Ovary (tissue), 9 donors: Measurements from ENCODE around the gene TBL1X. TPM values are rescaled to one million over a fixed set of nuclear protein-coding genes. Genes with fewer than 3 reads are reported as not detected.

Experiments used
- DNase-seq, 5 donors: peaks; one replicate each; pipeline ENCODE4 v3.0.0-alpha.2; 2019 to 2020
- H3K27ac ChIP-seq, 2 donors: fragments of 200-600 bp; one replicate each; pipeline versions ENCODE4 v1.5.1 to v1.8.0; 2019 to 2022
- H3K27me3 ChIP-seq: fragments of 200-600 bp; one replicate; pipeline ENCODE4 v1.8.0; 2022
- H3K36me3 ChIP-seq: fragments of 200-600 bp; sonication (generic); one replicate; pipeline ENCODE4 v1.5.1; 2019
- H3K4me1 ChIP-seq: one replicate; pipeline ENCODE4 v1.8.1; 2013; ENCODE audit warnings: mild to moderate bottlenecking, moderate library complexity; ENCODE audit not compliant: insufficient read depth
- H3K4me3 ChIP-seq: fragments of 200-600 bp; sonication (generic); one replicate; pipeline ENCODE4 v1.5.1; 2017
- H3K9me3 ChIP-seq, 2 donors: fragments of 200-600 bp in 1 of 2; sonication (generic) in 1 of 2; one replicate each; pipeline versions ENCODE4 v1.5.1 to v1.8.1; 2013 to 2019; ENCODE audit warnings: mild to moderate bottlenecking in 1 of 2, moderate library complexity in 1 of 2
- EP300 ChIP-seq: sonication (generic); formaldehyde crosslinking; IDR thresholded peaks from one replicate; pipeline ENCODE4 v1.6.1; 2017; ENCODE audit warnings: antibody characterized with exemption
- POLR2A ChIP-seq: fragments of 450-650 bp; IDR thresholded peaks from one replicate; pipeline ENCODE4 v1.6.1; 2017; ENCODE audit warnings: antibody characterized with exemption, mild to moderate bottlenecking, moderate library complexity
- WGBS, 3 donors: extraction: QIAGEN DNeasy Blood & Tissue Kit in 1 of 3; methylation state at CpG; one replicate each; pipeline versions ENCODE4 v1.1.5 to v1.1.7; 2013 to 2017; 5-methylcytosine and 5-hydroxymethylcytosine counted together
- intact Hi-C, 4 donors: fragments of 100-400 bp; cut with DNase I; formaldehyde crosslinking; loops; one replicate each; pipeline versions ENCODE4 v1.11.0 to v1.15.1; 2022 to 2023
- polyA plus RNA-seq, 2 donors: library from polyadenylated mRNA; stranded (reverse); fragments of 200-250 nt in 1 of 2; fragments of 350-450 nt in 1 of 2; fragmentation: Illumina TruSeq in 1 of 2; extraction: RNeasy Lipid Tissue Mini Kit (QIAGEN cat#74804) in 1 of 2; gene quantifications; one replicate each; pipeline ENCODE4 v1.2.3, GENCODE V29; 2013 to 2014
- total RNA-seq, 7 donors: library from RNA; depleted of rRNA in 2 of 7; stranded (reverse); fragments of >200 nt in 2 of 7; fragmentation: NEBNext Ultra II Directional in 3 of 7; extraction: Animal tissue kit (Norgen Biotek cat#: 25700) in 3 of 7; gene quantifications; one replicate each; pipeline versions ENCODE4 v1.1.0 to v1.2.4, GENCODE V29; 2016 to 2023
- TF ChIP-seq, protein P1 (sequence below), 3 donors: fragments of 450-650 bp in 2 of 3; fragments of 200-600 bp in 1 of 3; IDR thresholded peaks; one replicate each; pipeline versions ENCODE4 v1.5.1 to v1.8.0; 2016 to 2022; ENCODE audit warnings: antibody characterized with exemption in 3 of 3, mild to moderate bottlenecking in 1 of 3
- donor health status: DM: no; HTN: no; CAD: no; lungs with moderate emphysema.
- donor health status: DM: no; HTN: no; CAD: no.
- donor health status: Bipolar disorder and iron deficiency.
- donor health status: DM: yes; HTN: yes; CAD: no.
- donor health status: DM: no; HTN: no; CAD: no.
- donor health status: DM: yes; HTN: yes; CAD: no.

The TBL1X gene
- total and polyA plus RNA-seq, 9 donors = 11.3 to 50.5 (median 32.0) TPM

DNA sequence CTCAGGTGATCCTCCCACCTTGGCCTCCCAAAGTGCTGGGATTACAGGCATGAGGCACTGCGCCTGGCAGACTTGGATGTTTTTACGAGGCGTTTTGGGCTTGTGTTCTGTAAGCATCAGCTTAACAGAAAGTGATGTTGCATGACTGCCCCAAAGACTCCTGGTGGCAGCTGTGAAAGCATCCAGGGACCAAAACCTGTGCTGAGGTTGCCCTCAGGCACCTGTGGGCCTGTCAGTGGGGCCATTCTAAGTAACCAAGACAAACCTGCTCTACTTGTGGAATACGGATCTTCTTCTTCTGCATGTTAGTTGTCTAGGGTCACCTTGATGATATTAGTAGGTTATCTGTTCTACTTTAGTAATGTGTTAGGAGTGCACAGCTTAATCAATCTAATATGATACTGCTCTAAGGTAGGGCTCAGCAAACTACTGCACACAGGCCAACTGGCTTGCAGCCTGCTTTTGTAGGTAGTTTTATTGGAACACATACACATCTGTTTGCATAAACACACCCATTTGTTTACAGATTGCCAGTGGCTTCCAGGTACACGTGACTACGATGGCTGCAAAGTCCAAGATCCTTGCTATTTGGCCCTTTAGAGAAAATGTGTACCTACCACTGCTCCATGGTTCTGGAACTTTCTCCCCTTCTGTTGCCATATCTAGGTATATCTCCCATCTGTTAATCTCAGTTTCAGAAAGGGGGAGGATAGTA, 164.1 kb downstream of the TBL1X start:
- intact Hi-C loops = no loop called here
- Histone ChIP-seq H3K36me3 (no peaks in the 10 kb centered on the region), H3K4me1 (no peaks in the 10 kb centered on the region), H3K9me3 (no peaks in the 10 kb centered on the region), H3K27me3 (no peaks in the 10 kb centered on the region), H3K27ac (no peak overlapping the region), H3K4me3 (no peak overlapping the region)
- TF ChIP-seq, protein P1, sequence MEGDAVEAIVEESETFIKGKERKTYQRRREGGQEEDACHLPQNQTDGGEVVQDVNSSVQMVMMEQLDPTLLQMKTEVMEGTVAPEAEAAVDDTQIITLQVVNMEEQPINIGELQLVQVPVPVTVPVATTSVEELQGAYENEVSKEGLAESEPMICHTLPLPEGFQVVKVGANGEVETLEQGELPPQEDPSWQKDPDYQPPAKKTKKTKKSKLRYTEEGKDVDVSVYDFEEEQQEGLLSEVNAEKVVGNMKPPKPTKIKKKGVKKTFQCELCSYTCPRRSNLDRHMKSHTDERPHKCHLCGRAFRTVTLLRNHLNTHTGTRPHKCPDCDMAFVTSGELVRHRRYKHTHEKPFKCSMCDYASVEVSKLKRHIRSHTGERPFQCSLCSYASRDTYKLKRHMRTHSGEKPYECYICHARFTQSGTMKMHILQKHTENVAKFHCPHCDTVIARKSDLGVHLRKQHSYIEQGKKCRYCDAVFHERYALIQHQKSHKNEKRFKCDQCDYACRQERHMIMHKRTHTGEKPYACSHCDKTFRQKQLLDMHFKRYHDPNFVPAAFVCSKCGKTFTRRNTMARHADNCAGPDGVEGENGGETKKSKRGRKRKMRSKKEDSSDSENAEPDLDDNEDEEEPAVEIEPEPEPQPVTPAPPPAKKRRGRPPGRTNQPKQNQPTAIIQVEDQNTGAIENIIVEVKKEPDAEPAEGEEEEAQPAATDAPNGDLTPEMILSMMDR (IDR thresholded peaks at IDR 0.05) = no peak
- TF ChIP-seq POLR2A (no peak), EP300 (no peak)
- 83 to 90% (median 89%) methylated on average over 6 of the region's 6 CpGs for WGBS, 3 donors
- DNase-seq = no peak

DNA sequence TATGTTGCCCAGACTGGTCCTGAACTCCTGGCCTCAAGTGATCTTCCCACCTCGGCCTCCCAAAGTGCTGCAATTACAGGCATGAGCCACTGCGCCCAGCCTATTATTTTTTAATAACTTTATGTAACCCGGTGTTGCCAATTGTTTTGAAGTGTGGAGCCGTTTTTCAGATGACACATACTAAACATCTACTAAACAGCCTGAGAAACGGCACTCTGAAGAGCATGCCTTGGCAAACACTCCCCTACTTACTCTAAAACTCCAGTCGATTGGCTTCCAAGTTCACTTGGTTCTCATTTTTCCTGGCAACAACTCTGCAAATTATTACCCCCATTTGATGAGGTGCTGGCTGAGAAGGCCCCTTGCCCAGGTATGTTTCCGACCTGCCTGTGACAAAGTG, 169.7 kb downstream of the TBL1X start:
- no peak for TF ChIP-seq EP300
- TF ChIP-seq, protein P1 (IDR thresholded peaks at IDR 0.05) = no peak
- TF ChIP-seq POLR2A = no peak
- intact Hi-C loops = no loop called here
- 68 to 76% (median 76%) methylated on average over 7 of the region's 7 CpGs for WGBS, 3 donors
- Histone ChIP-seq H3K4me1 (no peaks in the 10 kb centered on the region), H3K27me3 (no peaks in the 10 kb centered on the region), H3K4me3 (no peak overlapping the region), H3K9me3 (peaks cover 0 to 3% of the 10 kb centered on the region in 2 donors), H3K27ac (no peak overlapping the region), H3K36me3 (no peaks in the 10 kb centered on the region)
- no peak for DNase-seq

DNA sequence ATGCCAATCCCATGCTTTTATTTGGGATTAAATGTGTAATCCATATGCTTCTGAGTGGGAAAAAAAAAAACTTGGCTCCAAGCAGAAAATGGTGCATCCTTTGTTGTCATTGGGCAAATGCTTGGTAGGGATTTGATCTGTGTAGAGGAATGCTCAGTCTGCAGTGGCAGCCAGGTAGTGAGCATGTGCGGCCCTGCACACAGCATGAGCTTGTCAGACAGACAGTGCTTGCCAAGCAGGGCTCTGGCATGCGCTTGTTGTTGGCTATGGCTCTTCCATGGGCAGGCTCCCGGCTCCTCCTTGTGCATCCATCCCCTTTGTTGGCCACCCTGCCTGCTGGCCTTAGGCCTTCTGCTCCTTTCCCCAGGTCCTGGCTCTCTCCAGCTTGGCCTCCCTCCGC, 170.5 kb downstream of the TBL1X start:
- H3K27me3 ChIP-seq = no peaks in the 10 kb centered on the region
- no peak overlapping the region for H3K4me3 ChIP-seq
- DNase-seq = no peak
- H3K9me3 ChIP-seq = peaks cover 0 to 3% of the 10 kb centered on the region in 2 donors
- H3K36me3 ChIP-seq = no peaks in the 10 kb centered on the region
- WGBS, 3 donors = 85 to 88% (median 88%) methylated on average over 4 of the region's 4 CpGs
- H3K27ac ChIP-seq = no peak overlapping the region
- intact Hi-C loops = no loop called here
- H3K4me1 ChIP-seq = no peaks in the 10 kb centered on the region
- TF ChIP-seq POLR2A (no peak), EP300 (no peak)
- TF ChIP-seq, protein P1 (IDR thresholded peaks at IDR 0.05) = no peak

DNA sequence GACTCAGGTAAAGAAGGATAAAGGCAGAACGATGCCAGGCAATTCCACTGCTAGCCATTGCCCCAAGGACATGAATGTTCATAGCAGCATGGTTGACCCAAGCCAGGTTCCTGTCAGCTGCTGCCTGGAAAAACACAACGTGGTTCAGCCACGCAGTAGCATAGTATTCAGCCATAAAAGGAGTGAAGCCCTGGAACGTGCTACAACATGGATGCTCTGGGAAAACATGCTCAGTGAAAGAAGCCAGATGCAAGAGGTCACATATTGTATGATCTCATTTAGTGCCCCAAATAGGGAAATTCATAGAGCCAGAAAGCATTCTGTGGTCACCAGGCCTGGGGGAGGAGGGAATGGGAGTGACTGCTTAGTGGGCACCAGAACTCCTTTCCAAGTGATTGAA, 170.9 kb downstream of the TBL1X start:
- TF ChIP-seq, protein P1 (IDR thresholded peaks at IDR 0.05) = no peak
- TF ChIP-seq POLR2A (no peak), EP300 (no peak)
- Histone ChIP-seq H3K9me3 (peaks cover 0 to 3% of the 10 kb centered on the region in 2 donors), H3K4me1 (no peaks in the 10 kb centered on the region), H3K36me3 (no peaks in the 10 kb centered on the region), H3K27ac (no peak overlapping the region), H3K4me3 (no peak overlapping the region), H3K27me3 (no peaks in the 10 kb centered on the region)
- intact Hi-C loops = no loop called here
- WGBS, 3 donors = 70 to 77% (median 70%) methylated on average over 4 of the region's 4 CpGs
- no peak for DNase-seq
